ENCODE results near the gene NKG7.

Gene NKG7

GRCh38 chr19:51333836-51334460 is 38.5 kb downstream of the NKG7 start:
- DNase-seq: no peak

GRCh38 chr19:51331716-51332115 is 40.7 kb downstream of the NKG7 start:
- DNase-seq: no peak

GRCh38 chr19:51331193-51331592 is 41.3 kb downstream of the NKG7 start:
- no peak for DNase-seq

- no peak for DNase-seq
These were observed 42.1 kb downstream of the NKG7 start for GRCh38 chr19:51330366-51330765.

GRCh38 chr19:51329411-51329810 is 43.0 kb downstream of the NKG7 start:
- no peak for DNase-seq

GRCh38 chr19:51327066-51328001 is 45.1 kb downstream of the NKG7 start:
- DNase-seq: no peak

- DNase-seq: no peak
These were observed 46.0 kb downstream of the NKG7 start for GRCh38 chr19:51326216-51327065.

GRCh38 chr19:51325161-51325976 is 47.1 kb downstream of the NKG7 start:
- DNase-seq: no peak

- no peak for DNase-seq
These were observed 48.3 kb downstream of the NKG7 start for GRCh38 chr19:51324167-51324481.

GRCh38 chr19:51323481-51324166 is 48.8 kb downstream of the NKG7 start:
- DNase-seq: no peak

GRCh38 chr19:51321799-51322198 is 50.7 kb downstream of the NKG7 start:
- no peak for DNase-seq
